GM12864 (cell line): ENCODE measurements around the gene TSPAN15.

Experiments
- DNase-seq: peaks from one replicate; pipeline ENCODE4 v3.0.0-alpha.2; 2011; ENCODE audit warnings: low read depth
- H3K4me3 ChIP-seq: 2 replicates; pipeline ENCODE4 v1.5.1; 2011; ENCODE audit warnings: mild to moderate bottlenecking, low read depth, low read length, control low read depth
- TF ChIP-seq, protein P1 (sequence below): IDR thresholded peaks from 2 replicates; pipeline ENCODE4 v1.5.1; 2011; ENCODE audit warnings: low read depth, mild to moderate bottlenecking, moderate library complexity, low read length, control low read depth, inconsistent platforms; ENCODE audit errors: missing control alignments

TSPAN15 gene

DNA sequence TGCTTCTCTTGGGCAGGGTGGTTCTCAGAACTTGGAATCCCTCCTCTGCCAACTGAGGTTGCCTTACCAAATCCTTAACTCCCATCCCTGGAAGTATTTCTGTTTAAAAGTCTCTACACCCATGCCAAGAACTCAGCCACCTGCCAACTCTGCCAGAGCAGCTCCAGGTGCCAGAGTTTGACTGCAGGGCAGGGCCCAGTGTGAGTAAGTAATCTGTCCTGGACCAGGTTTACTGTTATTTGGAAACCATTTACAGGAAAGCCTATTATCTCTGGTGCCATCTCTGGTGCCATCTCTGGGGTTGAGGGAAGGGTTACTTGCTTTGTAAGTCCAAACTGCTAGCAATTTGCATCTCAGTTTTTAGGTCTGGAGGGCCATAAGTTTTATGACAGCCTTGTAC lies 2.5 kb downstream of the TSPAN15 start:
- no peak overlapping the region for H3K4me3 ChIP-seq
- TF ChIP-seq, protein P1, sequence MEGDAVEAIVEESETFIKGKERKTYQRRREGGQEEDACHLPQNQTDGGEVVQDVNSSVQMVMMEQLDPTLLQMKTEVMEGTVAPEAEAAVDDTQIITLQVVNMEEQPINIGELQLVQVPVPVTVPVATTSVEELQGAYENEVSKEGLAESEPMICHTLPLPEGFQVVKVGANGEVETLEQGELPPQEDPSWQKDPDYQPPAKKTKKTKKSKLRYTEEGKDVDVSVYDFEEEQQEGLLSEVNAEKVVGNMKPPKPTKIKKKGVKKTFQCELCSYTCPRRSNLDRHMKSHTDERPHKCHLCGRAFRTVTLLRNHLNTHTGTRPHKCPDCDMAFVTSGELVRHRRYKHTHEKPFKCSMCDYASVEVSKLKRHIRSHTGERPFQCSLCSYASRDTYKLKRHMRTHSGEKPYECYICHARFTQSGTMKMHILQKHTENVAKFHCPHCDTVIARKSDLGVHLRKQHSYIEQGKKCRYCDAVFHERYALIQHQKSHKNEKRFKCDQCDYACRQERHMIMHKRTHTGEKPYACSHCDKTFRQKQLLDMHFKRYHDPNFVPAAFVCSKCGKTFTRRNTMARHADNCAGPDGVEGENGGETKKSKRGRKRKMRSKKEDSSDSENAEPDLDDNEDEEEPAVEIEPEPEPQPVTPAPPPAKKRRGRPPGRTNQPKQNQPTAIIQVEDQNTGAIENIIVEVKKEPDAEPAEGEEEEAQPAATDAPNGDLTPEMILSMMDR: no peak
- no peak for DNase-seq

DNA sequence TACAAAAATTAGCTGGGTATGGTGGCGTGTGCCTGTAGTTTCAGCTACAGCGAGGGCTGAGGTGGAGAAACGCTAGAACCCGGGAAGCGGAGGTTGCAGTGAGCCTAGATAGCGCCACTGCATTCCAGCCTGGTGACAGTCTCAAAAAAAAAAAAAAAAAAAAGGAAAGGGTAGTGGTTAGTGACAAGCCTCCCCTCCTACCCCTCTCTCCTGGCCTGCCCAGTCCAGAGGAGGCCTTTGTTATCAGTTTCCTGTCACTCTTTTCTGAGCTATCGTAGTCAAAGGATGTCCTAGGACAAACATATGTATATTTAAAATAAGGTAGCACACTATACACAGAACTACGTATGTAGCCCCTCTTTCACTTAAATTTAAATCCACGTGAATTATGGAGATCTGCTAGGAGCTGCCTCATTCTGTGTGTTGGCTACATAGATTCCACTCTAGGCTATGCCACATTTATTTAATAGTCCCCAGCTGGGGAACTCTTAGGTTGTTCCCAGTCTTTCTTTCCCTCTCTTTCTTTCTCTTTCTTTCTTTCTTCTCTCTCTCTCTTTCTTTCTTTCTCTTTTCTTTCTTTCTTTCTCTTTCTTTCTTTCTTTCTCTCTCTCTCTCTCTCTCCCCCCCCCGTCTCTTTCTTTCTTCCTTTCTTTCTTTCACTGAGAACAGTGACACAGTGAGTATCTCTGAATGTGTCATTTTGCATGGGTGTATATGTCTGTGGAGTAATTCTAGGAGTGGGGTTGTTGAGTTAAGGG lies 3.9 kb downstream of the TSPAN15 start:
- H3K4me3 ChIP-seq: no peak overlapping the region
- TF ChIP-seq, protein P1: no peak
- DNase-seq: no peak

DNA sequence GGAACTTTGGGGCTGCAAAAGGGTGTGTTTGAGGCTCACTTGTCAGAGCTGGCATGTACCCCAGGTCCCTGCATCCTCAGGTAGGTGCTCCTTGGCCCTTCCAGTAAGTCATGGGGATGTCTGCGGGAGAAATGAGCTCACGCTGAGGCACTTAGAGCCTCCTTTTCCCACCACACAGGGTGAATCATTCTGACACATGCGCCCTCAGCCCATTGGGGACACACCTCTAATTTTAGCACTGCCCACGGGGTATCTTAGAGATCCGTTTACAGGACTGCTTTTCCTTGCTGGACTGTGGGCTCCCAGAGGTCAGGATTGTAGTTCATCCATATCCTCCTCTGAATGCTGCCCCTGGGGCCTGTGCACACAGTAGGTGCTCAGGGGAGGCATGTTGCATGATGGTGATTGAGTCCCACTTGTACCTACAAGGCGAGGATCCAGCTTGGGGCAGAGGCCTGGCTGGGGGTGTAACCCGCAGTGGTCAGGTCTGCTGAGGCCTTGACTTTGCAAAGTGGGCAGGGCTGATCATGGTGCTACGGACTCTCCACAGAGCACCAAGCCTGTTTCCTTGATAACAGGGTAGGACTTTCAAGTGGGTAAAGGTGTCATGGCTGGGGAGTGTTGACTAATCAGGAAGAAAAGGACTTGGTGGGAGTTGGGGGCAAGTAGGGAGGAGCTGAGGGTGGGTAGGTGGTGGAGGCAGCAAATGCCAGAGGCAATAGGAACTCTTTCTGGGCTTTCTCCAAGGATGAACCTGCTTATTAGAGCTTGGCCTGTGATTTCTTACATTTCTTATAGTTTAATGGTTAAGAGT lies 5.8 kb downstream of the TSPAN15 start:
- no peak overlapping the region for H3K4me3 ChIP-seq
- TF ChIP-seq, protein P1: no peak
- no peak for DNase-seq

DNA sequence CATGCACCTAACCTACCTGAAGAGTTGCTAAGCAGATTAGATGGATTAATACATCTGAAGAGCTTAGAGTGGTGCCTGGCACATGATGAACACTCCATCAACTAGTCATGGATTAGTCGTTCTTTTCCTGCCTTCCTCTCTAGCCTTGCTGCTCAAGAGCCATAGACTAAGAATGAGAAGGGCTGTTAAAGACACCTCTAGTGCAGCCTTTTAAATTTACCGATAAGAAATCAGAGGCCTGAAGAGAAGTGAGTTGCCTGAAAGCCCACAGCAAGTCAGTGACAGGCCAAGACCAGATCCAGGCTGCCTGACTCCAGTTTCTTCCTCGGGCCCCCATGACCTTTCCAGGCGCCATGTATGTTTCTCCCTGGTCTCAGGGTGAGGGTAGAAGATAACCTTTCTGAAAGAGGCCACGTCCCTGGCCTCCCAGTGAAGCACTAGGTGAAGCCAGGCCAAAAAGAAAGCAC lies 6.5 kb downstream of the TSPAN15 start:
- no peak for DNase-seq
- TF ChIP-seq, protein P1: no peak
- no peak overlapping the region for H3K4me3 ChIP-seq

DNA sequence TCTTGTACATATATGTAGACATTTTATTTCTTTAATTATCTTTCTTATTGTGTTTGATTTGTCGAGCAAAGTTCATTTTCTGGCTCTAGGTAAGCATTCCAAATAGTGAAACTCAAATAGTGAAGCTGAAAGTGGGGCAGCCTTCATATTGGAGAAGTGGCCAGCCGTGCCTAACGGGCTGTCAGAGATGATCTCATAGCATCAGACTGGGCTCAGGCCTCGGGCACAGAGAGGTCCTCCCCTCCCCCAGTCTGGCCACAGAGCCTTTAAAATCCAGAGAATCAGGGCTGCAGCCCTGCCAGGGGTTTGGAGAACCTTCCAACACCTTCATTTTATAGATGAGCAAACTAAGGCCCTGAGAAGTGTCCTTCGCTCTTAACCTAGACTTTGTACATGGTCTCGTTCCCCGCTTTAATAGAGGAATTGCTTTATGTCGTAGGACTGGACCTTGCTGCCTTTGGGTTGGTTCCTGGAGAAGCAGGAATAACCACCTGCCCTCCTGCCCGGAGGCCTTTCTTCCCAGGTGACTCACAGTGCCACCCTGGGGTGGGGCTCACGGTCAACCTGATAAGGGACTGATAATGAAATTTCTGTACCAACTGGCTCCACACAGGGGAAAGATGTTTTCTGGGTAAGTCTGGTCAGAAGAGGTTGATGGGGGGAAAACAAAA lies 7.3 kb downstream of the TSPAN15 start:
- TF ChIP-seq, protein P1: no peak
- H3K4me3 ChIP-seq: no peak overlapping the region
- DNase-seq: no peak

DNA sequence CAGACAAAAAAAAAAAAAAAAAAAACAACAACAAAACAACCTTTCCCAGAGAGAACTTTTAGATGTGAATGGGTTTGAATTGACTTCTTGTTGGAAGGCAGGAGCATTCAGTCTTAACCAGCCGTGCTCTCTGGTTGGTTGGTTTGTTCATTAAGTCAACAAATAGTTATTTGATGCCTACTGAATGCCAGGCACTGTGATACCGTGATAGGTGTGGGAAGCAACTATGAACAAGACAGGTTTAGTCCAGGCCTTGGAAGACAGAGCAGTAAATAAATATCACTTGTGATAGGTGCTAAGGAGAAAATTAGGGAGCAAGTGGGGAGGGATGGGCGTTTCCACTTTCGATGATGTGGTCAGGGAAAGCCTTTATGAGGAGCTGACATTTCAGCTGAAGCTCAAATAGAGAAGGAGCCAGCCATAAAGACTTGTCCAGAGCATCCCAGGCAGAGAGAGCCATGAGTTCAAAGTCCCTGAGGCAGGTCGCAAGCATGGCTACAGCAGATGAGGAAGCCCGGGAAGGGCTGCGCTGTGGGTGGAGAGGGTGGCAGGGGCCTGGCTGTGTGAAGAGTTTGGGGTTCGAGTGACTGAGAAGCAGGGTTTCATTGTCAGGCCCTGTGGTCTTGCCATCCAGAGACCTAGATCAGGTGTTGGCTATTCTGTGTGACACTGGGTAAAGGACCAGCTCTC lies 8.0 kb downstream of the TSPAN15 start:
- TF ChIP-seq, protein P1: no peak
- no peak for DNase-seq
- no peak overlapping the region for H3K4me3 ChIP-seq
